ENCODE measurements around the gene BCAS1. TPM values are rescaled to one million over a fixed set of nuclear protein-coding genes. Genes with fewer than 3 reads are reported as not detected.

Gene BCAS1
- total RNA-seq, 2 experiments from 2014 or later, result 0.05 TPM; not detected in 1

DNA sequence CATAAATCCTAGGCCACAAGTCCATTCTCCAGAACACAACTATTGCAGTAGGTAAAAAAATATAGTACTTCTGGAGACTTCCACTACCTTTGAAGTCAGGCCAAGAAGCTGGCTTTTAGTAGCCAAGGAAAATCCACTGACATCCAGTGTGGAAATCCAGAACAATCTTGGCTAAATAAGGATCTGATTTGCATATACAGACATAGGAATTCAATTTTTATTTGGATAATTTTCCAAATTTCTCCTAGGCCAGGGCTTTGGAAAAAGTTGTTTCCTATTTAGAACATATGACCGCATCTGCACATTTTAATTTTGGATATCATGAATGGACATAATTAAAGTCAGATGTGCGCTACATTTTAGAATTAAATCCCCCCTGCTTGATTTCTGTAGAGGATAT is 100.2 kb downstream of the BCAS1 start:
- no peaks in the 10 kb centered on the region for H3K4me1 Mint-ChIP-seq (ENCODE audit: low read depth)
- no peak overlapping the region for H3K4me3 Mint-ChIP-seq
- no peaks in the 10 kb centered on the region for H3K27me3 Mint-ChIP-seq (ENCODE audit: low read depth)
- DNase-seq, result no peak
- H3K36me3 Mint-ChIP-seq (ENCODE audit: low read depth), result peaks cover 2% of the 10 kb centered on the region
- H3K27ac Mint-ChIP-seq, result no peak overlapping the region
- intact Hi-C loops (cut with micrococcal nuclease), result no loop called here
- CTCF ChIA-PET, result interaction anchor here (1.4 kb wide), 1 partner anchor 430 kb away, joined by 3 read pairs; no protein-coding TSS in a partner anchor
- H3K9me3 Mint-ChIP-seq, result peaks cover 2% of the 10 kb centered on the region

GRCh38 chr20:53967527-53967926 is 102.9 kb downstream of the BCAS1 start:
- Mint-ChIP-seq H3K27ac (no peak overlapping the region), H3K4me3 (no peak overlapping the region), H3K9me3 (no peaks in the 10 kb centered on the region), H3K27me3 (ENCODE audit: low read depth) (peaks cover 4% of the 10 kb centered on the region), H3K36me3 (ENCODE audit: low read depth) (no peaks in the 10 kb centered on the region), H3K4me1 (ENCODE audit: low read depth) (no peaks in the 10 kb centered on the region)
- CTCF ChIA-PET, result interaction anchor here (1.1 kb wide), 1 partner anchor 228 kb away, joined by 3 read pairs; no protein-coding TSS in a partner anchor
- intact Hi-C loops (cut with micrococcal nuclease), result no loop called here
- no peak for DNase-seq

- no peaks in the 10 kb centered on the region for H3K36me3 Mint-ChIP-seq (ENCODE audit: low read depth)
- no peak overlapping the region for H3K27ac Mint-ChIP-seq
- no peaks in the 10 kb centered on the region for H3K9me3 Mint-ChIP-seq
- no peak overlapping the region for H3K4me3 Mint-ChIP-seq
- peaks cover 4% of the 10 kb centered on the region for H3K27me3 Mint-ChIP-seq (ENCODE audit: low read depth)
- CTCF ChIA-PET, result interaction anchor here (1.1 kb wide), 1 partner anchor 227 kb away, joined by 3 read pairs; no protein-coding TSS in a partner anchor
- DNase-seq, result no peak
- H3K4me1 Mint-ChIP-seq (ENCODE audit: low read depth), result no peaks in the 10 kb centered on the region
- intact Hi-C loops (cut with micrococcal nuclease), result no loop called here
Measured at GRCh38 chr20:53966774-53967398, 103.5 kb downstream of the BCAS1 start.

- Mint-ChIP-seq H3K9me3 (no peaks in the 10 kb centered on the region), H3K27me3 (ENCODE audit: low read depth) (peaks cover 4% of the 10 kb centered on the region), H3K4me1 (ENCODE audit: low read depth) (no peaks in the 10 kb centered on the region), H3K4me3 (no peak overlapping the region), H3K27ac (no peak overlapping the region), H3K36me3 (ENCODE audit: low read depth) (no peaks in the 10 kb centered on the region)
- no peak for DNase-seq
- intact Hi-C loops (cut with micrococcal nuclease), result no loop called here
- CTCF ChIA-PET, result no interaction called here
Measured at GRCh38 chr20:53964501-53965253, 105.7 kb downstream of the BCAS1 start.

DNA sequence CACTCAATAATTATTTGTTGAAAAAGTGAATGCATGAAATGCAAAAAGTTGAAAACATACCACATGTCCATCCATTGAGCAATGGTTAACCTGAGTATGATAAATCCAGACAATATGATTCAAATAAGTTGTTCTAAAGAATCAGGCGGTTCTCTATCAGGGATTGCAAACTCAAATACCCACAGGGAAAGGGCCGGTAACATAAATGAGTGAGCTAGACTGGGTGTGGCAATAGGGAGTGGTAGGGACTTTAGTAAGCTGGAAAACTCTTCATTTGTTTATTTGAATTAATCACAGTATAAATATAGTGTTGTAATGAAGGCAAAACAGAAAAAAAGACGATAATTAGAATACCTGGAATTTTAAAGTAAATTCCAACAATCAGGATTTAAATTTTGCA is 106.3 kb downstream of the BCAS1 start:
- H3K27me3 Mint-ChIP-seq (ENCODE audit: low read depth), result peaks cover 4% of the 10 kb centered on the region
- DNase-seq, result no peak
- H3K27ac Mint-ChIP-seq, result no peak overlapping the region
- CTCF ChIA-PET, result interaction anchor here (0.8 kb wide), 1 partner anchor 19 kb away, joined by 3 read pairs; no protein-coding TSS in a partner anchor
- no peaks in the 10 kb centered on the region for H3K9me3 Mint-ChIP-seq
- H3K36me3 Mint-ChIP-seq (ENCODE audit: low read depth), result no peaks in the 10 kb centered on the region
- intact Hi-C loops (cut with micrococcal nuclease), result no loop called here
- H3K4me3 Mint-ChIP-seq, result no peak overlapping the region
- H3K4me1 Mint-ChIP-seq (ENCODE audit: low read depth), result no peaks in the 10 kb centered on the region

GRCh38 chr20:53963635-53964034 is 106.8 kb downstream of the BCAS1 start:
- no peak for DNase-seq
- Mint-ChIP-seq H3K4me3 (no peak overlapping the region), H3K9me3 (no peaks in the 10 kb centered on the region), H3K27me3 (ENCODE audit: low read depth) (peaks cover 4% of the 10 kb centered on the region), H3K36me3 (ENCODE audit: low read depth) (no peaks in the 10 kb centered on the region), H3K4me1 (ENCODE audit: low read depth) (no peaks in the 10 kb centered on the region), H3K27ac (no peak overlapping the region)
- CTCF ChIA-PET, result interaction anchor here (0.6 to 0.8 kb wide), 3 partner anchors 19 to 514 kb away, joined by 3 read pairs; no protein-coding TSS in a partner anchor
- intact Hi-C loops (cut with micrococcal nuclease), result no loop called here

DNA sequence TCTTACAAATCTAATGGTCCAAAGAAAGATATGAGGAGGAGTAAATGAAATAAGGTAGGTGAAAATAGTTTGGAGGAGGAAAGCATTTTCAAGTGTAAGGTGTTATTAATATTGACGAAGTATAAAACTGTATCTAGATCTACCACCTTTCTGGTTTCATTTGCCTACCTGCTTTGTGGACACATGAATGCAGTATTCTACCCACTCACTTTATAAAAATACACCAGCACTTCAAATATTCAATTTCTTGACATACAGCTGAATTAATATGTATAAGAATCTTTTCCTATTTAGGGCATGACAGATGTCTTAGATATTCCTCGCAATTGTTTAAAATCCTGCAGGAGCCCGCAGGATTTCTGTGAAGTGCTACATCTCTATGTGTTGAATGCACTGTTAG is 108.0 kb downstream of the BCAS1 start:
- H3K27me3 Mint-ChIP-seq (ENCODE audit: low read depth), result peaks cover 4% of the 10 kb centered on the region
- CTCF ChIA-PET, result no interaction called here
- H3K36me3 Mint-ChIP-seq (ENCODE audit: low read depth), result no peaks in the 10 kb centered on the region
- H3K4me1 Mint-ChIP-seq (ENCODE audit: low read depth), result no peaks in the 10 kb centered on the region
- no peak overlapping the region for H3K27ac Mint-ChIP-seq
- no peak overlapping the region for H3K4me3 Mint-ChIP-seq
- no peak for DNase-seq
- no peaks in the 10 kb centered on the region for H3K9me3 Mint-ChIP-seq
- intact Hi-C loops (cut with micrococcal nuclease), result no loop called here

- CTCF ChIA-PET, result interaction anchor here (0.6 to 1.5 kb wide), 3 partner anchors 100 to 655 kb away, joined by 3 to 4 read pairs (median 4); no protein-coding TSS in a partner anchor
- Mint-ChIP-seq H3K9me3 (no peaks in the 10 kb centered on the region), H3K27ac (no peak overlapping the region), H3K4me1 (ENCODE audit: low read depth) (no peaks in the 10 kb centered on the region), H3K4me3 (no peak overlapping the region), H3K36me3 (ENCODE audit: low read depth) (no peaks in the 10 kb centered on the region), H3K27me3 (ENCODE audit: low read depth) (peaks cover 4% of the 10 kb centered on the region)
- no peak for DNase-seq
- intact Hi-C loops (cut with micrococcal nuclease), result no loop called here
Measured at GRCh38 chr20:53961527-53961926, 108.9 kb downstream of the BCAS1 start.

- Mint-ChIP-seq H3K27ac (no peak overlapping the region), H3K27me3 (ENCODE audit: low read depth) (peaks cover 4% of the 10 kb centered on the region), H3K4me3 (no peak overlapping the region), H3K4me1 (ENCODE audit: low read depth) (no peaks in the 10 kb centered on the region), H3K36me3 (ENCODE audit: low read depth) (no peaks in the 10 kb centered on the region), H3K9me3 (no peaks in the 10 kb centered on the region)
- intact Hi-C loops (cut with micrococcal nuclease), result no loop called here
- CTCF ChIA-PET, result interaction anchor here (0.6 to 1.5 kb wide), 4 partner anchors 88 to 654 kb away, joined by 3 to 4 read pairs (median 4); no protein-coding TSS in a partner anchor
- no peak for DNase-seq
Measured at GRCh38 chr20:53960579-53961272, 109.7 kb downstream of the BCAS1 start.

- Mint-ChIP-seq H3K4me3 (no peak overlapping the region), H3K27ac (no peak overlapping the region), H3K9me3 (no peaks in the 10 kb centered on the region), H3K36me3 (ENCODE audit: low read depth) (no peaks in the 10 kb centered on the region), H3K27me3 (ENCODE audit: low read depth) (peaks cover 4% of the 10 kb centered on the region), H3K4me1 (ENCODE audit: low read depth) (no peaks in the 10 kb centered on the region)
- no peak for DNase-seq
- CTCF ChIA-PET, result interaction anchor here (0.6 to 1.5 kb wide), 3 partner anchors 87 to 653 kb away, joined by 3 to 4 read pairs (median 3); no protein-coding TSS in a partner anchor
- intact Hi-C loops (cut with micrococcal nuclease), result loop anchor here (10.0 kb wide), 1 partner anchor 685 kb away; no protein-coding TSS in a partner anchor
Measured at GRCh38 chr20:53959911-53960578, 110.3 kb downstream of the BCAS1 start.

DNA sequence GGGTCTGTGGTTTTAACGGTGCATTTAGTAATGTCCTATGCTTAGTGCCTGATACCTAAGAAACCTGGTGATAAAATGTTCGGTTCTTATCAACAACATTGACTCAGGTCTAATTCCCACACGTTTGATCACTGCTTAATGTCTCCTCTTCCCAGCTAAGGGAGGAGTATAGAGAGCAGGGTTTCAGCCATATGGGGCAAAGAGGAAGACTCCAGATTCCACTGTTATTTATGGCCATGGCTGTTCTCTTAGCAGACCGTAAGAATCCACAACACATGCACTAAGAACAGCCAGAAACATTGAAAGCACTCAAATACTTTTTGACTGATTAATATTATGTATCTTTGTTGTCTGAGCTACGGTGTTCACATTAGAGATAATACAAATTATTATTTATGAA is 112.1 kb downstream of the BCAS1 start:
- CTCF ChIA-PET, result interaction anchor here (0.6 to 1.9 kb wide), 5 partner anchors 9 to 522 kb away, joined by 3 to 5 read pairs (median 3); no protein-coding TSS in a partner anchor
- intact Hi-C loops (cut with micrococcal nuclease), result loop anchor here (10.0 kb wide), 1 partner anchor 687 kb away; no protein-coding TSS in a partner anchor
- Mint-ChIP-seq H3K9me3 (no peaks in the 10 kb centered on the region), H3K4me1 (ENCODE audit: low read depth) (no peaks in the 10 kb centered on the region), H3K27me3 (ENCODE audit: low read depth) (no peaks in the 10 kb centered on the region), H3K27ac (no peak overlapping the region), H3K4me3 (no peak overlapping the region), H3K36me3 (ENCODE audit: low read depth) (no peaks in the 10 kb centered on the region)
- no peak for DNase-seq
